ENCODE results near the gene TMED5.
"Not testable (repeated sequence)": the region's sequence is repeated elsewhere in the genome, so short reads cannot be mapped to it uniquely, and the experiment has no call there.

TMED5 gene

GRCh38 chr1:93172778-93173177 is 7.4 kb downstream of the TMED5 start:
- DNase-seq (ENCODE audit: low read depth in 2 of 3, low spot score in 1 of 3): no peak

DNA sequence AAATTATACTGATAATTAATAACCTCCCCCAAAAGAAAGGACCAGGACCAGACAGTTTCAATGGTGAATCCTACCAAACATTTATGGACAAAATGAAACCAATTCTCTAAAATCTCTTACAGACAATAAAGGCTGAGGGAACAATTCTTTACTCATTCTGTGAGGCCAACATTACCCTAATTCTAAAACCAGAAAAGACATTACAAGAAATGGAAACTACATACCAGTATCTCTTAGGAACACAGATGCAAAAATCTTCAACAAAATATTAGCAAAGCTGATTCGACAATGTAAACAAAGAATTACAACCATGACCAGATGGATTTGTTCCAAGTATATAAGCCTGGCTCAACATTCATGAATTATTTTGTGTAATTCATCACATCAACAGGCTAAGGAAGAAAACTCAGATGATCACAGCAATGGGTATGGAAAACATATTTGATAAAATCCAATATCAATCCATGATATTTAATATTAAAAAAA is 8.6 kb downstream of the TMED5 start:
- no peak for DNase-seq (ENCODE audit: low read depth in 2 of 3, low spot score in 1 of 3)

DNA sequence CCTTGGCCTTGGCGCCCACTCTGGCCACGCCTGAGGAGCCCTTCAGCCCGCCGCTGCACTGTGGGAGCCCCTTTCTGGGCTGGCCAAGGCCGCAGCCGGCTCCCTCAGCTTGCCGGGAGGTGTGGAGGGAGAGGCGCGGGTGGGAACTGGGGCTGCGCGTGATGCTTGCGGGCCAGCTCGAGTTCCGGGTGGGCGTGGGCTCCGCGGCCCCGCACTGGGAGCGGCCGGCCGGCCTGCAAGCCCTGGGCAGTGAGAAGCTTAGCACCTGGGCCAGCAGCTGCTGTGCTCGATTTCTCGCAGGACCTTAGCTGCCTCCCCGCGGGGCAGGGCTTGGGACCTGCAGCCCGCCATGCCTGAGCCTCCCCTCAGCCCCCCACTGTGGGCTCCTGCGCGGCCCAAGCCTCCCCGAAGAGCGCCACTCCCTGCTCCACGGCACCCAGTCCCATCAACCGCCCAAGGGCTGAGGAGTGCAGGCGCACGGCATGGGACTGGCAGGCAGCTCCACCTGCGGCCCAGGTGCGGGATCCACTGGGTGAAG is 10.0 kb downstream of the TMED5 start:
- not testable (repeated sequence) for DNase-seq (ENCODE audit: low read depth in 2 of 3, low spot score in 1 of 3)

GRCh38 chr1:93167006-93167405 is 13.2 kb downstream of the TMED5 start:
- DNase-seq (ENCODE audit: low read depth in 2 of 3, low spot score in 1 of 3): no peak

- not testable (repeated sequence) for DNase-seq (ENCODE audit: low read depth in 2 of 3, low spot score in 1 of 3)
Measured at GRCh38 chr1:93165895-93166294, 14.3 kb downstream of the TMED5 start.

- DNase-seq (ENCODE audit: low read depth in 2 of 3, low spot score in 1 of 3): no peak
Measured at GRCh38 chr1:93164816-93165215, 15.4 kb downstream of the TMED5 start.

GRCh38 chr1:93163314-93163713 is 16.9 kb downstream of the TMED5 start:
- not testable (repeated sequence) for DNase-seq (ENCODE audit: low read depth in 2 of 3, low spot score in 1 of 3)

DNA sequence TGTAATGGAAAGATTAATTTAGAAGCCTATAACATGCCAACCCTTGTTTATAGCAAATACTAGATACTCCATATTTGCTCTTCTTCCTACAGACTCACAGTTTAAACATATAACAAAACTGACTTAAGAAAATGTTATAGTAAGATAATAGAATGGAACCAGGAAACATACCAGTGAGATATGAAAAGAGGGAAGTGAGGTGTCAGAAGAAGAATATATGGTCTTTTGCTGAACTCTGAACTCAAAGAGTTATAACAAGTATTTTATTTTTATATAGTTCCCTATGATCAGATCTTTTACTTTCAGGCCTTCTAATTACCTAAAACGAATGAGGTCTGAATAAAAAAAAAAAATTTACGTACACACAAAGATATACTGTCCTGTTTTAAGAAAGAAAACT is 20.9 kb downstream of the TMED5 start:
- DNase-seq (ENCODE audit: low read depth in 2 of 3, low spot score in 1 of 3): no peak

GRCh38 chr1:93155335-93155734 is 24.9 kb downstream of the TMED5 start:
- DNase-seq (ENCODE audit: low read depth in 2 of 3, low spot score in 1 of 3): no peak

DNA sequence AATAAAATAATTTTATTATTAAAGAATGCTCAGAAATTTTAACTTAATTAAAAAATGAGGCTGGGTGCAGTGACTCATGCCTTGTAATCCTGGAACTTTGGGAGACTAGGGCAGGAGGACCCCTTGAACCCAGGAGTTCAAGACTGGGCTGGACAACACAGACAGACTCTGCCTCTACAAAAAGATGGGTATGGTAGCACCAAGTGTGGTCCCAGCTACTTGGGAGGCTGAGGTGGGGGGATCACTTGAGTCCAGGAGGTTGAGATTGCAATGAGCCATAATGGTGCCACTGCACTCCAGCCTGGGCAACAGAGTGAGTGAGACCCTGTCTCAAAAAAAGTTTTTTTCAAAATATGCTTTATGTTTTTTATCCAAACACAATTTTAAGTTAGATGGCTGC is 25.3 kb downstream of the TMED5 start:
- DNase-seq (ENCODE audit: low read depth in 2 of 3, low spot score in 1 of 3): no peak

DNA sequence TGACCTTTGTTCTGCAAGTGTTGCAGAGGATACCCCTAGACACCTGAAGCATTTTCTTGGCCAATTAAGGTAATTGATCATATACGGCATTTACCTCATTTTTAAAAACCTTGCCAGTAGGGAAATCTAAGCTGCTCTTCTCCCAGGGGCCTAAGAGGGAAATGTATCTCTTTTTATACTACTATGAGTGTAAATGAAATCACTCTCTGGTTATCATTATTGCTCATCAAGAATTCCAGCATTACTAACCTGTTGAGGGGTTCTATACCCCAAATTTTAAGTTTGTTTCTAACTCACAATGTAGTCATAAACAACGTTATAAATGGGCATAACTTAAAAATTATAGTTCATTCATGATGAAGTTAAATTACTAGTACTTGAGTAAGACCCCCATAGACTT is 27.4 kb downstream of the TMED5 start:
- no peak for DNase-seq (ENCODE audit: low read depth in 2 of 3, low spot score in 1 of 3)

DNA sequence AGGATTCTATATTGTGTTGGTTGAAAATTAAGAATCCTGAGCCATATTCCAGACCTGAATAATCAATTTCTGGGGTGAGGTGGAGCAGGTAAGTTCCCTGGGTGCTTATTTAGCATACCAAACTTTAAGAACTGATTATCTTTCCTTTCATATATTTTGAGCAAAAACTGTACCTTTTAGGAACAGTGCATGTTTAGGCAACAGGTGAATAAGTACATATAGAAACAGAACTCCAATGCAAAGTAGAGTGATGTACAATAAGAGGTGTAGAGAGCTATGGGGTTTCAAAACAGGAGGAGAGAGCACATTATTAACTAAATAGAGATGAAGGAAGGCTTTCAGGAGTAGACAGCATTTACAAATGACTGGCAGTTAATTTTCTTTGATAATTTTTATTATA is 28.7 kb downstream of the TMED5 start:
- no peak for DNase-seq (ENCODE audit: low read depth in 2 of 3, low spot score in 1 of 3)

GRCh38 chr1:93150729-93151128 is 29.5 kb downstream of the TMED5 start:
- no peak for DNase-seq (ENCODE audit: low read depth in 2 of 3, low spot score in 1 of 3)

DNA sequence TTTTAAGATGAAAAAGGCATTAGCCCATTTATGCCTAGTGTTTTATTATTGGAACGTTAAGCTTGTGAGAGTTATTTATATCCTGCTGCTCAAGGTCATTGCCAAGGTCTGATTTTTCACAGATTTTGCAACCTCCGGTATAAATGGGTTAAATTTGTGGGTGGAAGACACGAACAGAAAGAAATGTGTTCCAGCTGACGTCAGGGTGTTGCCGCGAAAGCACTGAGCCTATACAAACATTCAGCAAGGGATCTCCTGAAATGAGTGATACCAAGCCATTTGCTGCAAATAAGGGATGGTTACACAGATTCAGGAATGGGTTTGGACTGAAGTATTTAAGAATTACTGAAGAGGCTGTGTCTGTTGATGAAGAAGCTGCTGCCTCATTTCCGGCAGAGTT is 32.2 kb downstream of the TMED5 start:
- no peak for DNase-seq (ENCODE audit: low read depth in 2 of 3, low spot score in 1 of 3)

- DNase-seq (ENCODE audit: low read depth in 2 of 3, low spot score in 1 of 3): no peak
Measured at GRCh38 chr1:93143769-93144168, 36.4 kb downstream of the TMED5 start.

- no peak for DNase-seq (ENCODE audit: low read depth in 2 of 3, low spot score in 1 of 3)
Measured at GRCh38 chr1:93143136-93143535, 37.1 kb downstream of the TMED5 start.

DNA sequence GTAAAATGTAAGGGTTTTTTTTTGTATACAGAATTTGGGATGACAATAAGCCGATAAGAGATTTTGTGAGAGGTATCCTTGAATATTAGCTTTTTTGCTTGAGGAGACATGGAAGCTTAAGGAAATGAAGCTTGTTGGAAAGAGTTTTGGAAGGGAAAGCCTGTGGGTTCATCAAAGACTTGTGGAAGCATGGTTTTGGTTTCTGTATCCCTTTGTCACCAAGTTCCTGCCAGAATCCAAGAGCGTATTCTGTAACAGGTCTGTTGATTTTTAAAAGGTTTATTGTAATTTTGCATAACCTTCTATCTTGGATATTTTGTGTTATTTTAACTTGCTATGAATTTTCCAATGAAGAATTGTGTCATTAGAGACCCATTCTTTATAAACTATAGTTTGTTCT is 38.1 kb downstream of the TMED5 start:
- no peak for DNase-seq (ENCODE audit: low read depth in 2 of 3, low spot score in 1 of 3)

DNA sequence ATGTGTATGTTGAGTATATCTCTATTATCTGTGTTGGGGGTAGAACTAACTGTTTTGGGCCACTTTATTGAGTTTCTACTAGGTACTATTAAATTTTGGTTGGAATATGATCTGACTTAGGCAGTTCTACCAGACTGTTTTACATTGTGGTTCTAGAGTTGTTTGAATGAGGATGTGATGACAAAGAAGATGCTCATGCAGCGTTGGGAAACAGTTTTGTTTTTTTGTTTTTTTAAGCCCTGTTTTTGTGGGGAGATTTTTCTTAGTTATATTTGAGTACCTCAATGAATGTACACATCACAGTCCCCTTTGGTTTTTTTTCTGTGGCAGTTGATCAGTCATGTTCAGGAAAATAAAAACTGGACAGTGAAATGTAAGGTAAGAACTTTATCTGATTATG is 40.1 kb downstream of the TMED5 start:
- no peak for DNase-seq (ENCODE audit: low read depth in 2 of 3, low spot score in 1 of 3)

DNA sequence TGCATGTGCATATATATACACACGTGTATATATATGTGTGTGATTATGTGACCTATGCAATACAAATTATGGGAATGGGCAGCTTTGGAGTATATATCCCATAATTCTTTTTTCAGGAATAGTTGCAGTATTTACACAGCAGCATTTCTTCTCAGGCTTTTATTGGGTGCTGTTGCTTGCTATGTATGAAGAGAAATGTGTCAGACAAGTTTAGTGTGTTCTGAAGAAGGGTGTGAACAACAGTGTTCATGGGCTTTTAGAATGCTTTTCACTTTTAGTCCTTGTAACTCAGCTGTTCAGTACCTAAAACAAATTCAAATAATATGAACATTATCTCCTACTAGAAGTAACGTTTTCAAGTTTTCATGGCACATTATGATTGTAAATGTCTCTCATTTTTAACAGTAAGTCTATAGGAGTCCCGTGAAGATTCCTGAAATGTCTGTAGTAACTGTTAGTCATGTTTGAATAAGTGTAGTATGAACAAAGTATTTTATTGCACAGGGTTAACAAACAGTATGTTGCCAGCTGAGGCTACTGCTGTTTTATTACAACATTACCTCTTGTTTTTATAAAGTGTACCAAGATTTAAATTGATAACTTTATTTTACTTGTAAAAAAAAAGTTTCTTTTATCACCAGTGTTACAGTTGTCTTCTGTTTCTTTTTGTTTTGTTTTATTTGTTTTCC is 42.5 kb downstream of the TMED5 start:
- no peak for DNase-seq (ENCODE audit: low read depth in 2 of 3, low spot score in 1 of 3)

GRCh38 chr1:93136445-93136844 is 43.8 kb downstream of the TMED5 start:
- no peak for DNase-seq (ENCODE audit: low read depth in 2 of 3, low spot score in 1 of 3)

DNA sequence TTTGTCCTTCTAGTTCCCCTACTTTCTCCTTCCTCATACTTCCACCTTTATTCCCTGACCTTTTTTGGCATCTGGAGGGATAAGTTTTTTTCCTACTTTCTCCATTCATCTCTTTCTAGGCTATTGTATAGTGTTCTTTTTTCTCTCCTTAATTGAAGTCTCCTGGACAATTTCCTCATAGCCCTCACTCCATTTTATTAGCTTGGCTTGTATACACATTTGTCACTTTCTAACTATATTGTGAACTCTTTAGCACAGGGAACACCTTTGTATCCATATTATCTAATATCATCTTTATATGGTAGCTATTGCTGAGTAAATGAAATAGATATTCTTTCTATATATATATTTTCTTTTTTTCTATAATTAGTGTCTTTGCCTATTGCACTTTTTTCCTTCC is 47.6 kb downstream of the TMED5 start:
- DNase-seq (ENCODE audit: low read depth in 2 of 3, low spot score in 1 of 3): no peak

- DNase-seq (ENCODE audit: low read depth in 2 of 3, low spot score in 1 of 3): no peak
Measured at GRCh38 chr1:93129507-93130099, 50.6 kb downstream of the TMED5 start.

Measured in stimulated activated CD4-positive, alpha-beta T cell treated with anti-CD3 and anti-CD28 coated beads, Interleukin-12 subunit alpha, Interleukin-12 subunit beta, amount 100 ng/mL, for 48 hours (primary cell).